Rectal smooth muscle tissue (tissue), 1 donor: ENCODE data around the gene LATS2.

Experiments used
- H3K27ac ChIP-seq: one replicate; pipeline ENCODE4 v1.7.0; 2013; ENCODE audit warnings: low read depth, low read length, inconsistent platforms
- H3K27me3 ChIP-seq: one replicate; pipeline ENCODE4 v1.7.0; 2013; ENCODE audit warnings: low read length; ENCODE audit not compliant: control insufficient read depth, insufficient read depth
- H3K36me3 ChIP-seq: one replicate; pipeline ENCODE4 v1.7.0; 2013; ENCODE audit warnings: low read length; ENCODE audit not compliant: control insufficient read depth, insufficient read depth
- H3K4me1 ChIP-seq: one replicate; pipeline ENCODE4 v1.7.0; 2013; ENCODE audit warnings: low read length; ENCODE audit not compliant: control insufficient read depth, insufficient read depth
- H3K4me3 ChIP-seq: one replicate; pipeline ENCODE4 v1.7.0; 2013; ENCODE audit warnings: low read length
- H3K9ac ChIP-seq: one replicate; pipeline ENCODE4 v1.7.0; 2013; ENCODE audit warnings: low read length

Gene LATS2

GRCh38 chr13:21061029-21061763 lies at the start of gene LATS2:
LATS2 (minus strand) TSS chr13:21061586; CDS start chr13:21046026, 15,560 bp downstream.
- H3K36me3 ChIP-seq: no peaks in the 10 kb centered on the region
- H3K4me1 ChIP-seq: peaks cover 11% of the 10 kb centered on the region
- H3K27ac ChIP-seq: peak within 1 kb of the TSS; percentile 99
- peak within 1 kb of the TSS; percentile 80 for H3K4me3 ChIP-seq
- H3K27me3 ChIP-seq: no peaks in the 10 kb centered on the region
- H3K9ac ChIP-seq: peak within 1 kb of the TSS; percentile 24

DNA sequence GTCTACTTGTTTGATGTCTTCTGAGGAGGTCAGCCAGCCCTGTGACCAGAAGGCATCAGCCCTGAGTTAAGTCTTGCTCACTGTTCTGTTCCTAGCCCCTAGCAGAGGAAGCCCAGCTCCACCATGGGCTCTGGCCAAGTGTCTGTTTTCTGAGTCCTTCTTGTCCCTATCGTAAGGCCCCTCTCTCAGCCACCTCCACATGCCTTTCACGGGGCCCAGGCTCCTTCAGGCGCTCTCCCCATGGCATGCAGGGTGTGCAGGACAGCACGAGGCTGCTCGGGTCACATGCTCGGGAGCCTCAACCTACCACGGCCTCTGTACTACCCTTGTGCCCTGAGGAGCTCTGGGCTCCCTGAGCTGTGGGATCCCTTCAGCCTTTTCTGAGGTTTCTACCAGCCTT lies 47.8 kb upstream of the LATS2 start:
- Histone ChIP-seq H3K4me1 (no peaks in the 10 kb centered on the region), H3K36me3 (no peaks in the 10 kb centered on the region), H3K27ac (no peak overlapping the region), H3K9ac (no peak overlapping the region), H3K27me3 (no peaks in the 10 kb centered on the region), H3K4me3 (no peak overlapping the region)

DNA sequence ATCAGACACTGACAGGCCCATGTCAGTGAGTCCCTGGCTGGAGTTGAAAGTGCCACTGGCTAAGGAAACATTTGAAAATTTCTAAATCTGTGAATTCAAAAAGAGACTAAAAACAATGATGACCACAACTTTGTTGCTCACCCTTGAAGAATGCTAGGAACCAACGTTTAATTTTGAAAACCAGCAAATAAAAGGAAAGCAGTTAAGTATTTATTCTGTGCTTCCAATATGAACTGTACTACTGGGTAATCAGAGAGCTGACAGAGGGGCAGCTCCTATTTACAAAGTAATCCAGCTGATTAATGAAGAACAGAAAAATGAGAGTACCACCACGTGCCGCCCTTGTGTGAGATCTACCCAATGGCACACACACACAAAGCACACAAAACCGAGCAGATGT lies 44.7 kb upstream of the LATS2 start:
- no peak overlapping the region for H3K9ac ChIP-seq
- no peaks in the 10 kb centered on the region for H3K36me3 ChIP-seq
- H3K4me3 ChIP-seq: no peak overlapping the region
- no peak overlapping the region for H3K27ac ChIP-seq
- no peaks in the 10 kb centered on the region for H3K4me1 ChIP-seq
- H3K27me3 ChIP-seq: no peaks in the 10 kb centered on the region

GRCh38 chr13:21104199-21105019 lies 43.0 kb upstream of the LATS2 start:
- Histone ChIP-seq H3K4me3 (no peak overlapping the region), H3K36me3 (no peaks in the 10 kb centered on the region), H3K4me1 (no peaks in the 10 kb centered on the region), H3K27me3 (no peaks in the 10 kb centered on the region), H3K27ac (no peak overlapping the region), H3K9ac (no peak overlapping the region)

DNA sequence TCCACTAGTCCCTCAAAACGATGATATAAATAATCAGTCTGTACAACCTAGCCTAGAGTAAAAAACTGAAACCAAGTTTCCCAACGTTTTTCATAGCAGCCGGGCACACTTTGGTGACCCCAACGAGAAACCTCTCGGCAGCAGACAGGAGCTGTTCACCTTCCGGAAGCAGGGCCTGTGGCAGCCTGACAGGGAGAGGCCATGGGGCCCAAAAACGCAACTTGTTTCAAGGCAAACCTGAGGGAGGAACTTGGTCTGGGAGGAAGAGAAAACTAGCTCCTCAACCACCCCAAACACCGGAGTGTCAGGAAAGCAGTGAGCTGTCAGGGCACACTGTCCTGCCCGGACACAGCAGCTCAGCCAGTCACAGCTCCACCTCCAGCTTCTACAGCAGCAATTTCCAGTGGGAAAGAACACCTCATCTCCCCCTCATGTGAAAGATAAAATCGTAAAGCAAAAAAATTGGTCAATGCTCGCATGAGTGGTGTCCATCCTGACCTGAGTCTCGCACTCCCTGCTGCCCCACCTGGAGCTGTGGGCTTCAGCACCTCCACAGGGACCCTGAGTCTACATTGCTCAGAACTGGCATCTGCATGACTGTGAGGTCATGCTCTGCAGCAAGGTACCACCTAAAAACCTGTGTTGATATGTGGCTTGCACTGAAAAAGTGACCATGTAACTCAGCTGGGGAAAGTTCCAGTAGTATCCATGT lies 40.6 kb upstream of the LATS2 start:
- Histone ChIP-seq H3K4me1 (no peaks in the 10 kb centered on the region), H3K36me3 (no peaks in the 10 kb centered on the region), H3K27ac (no peak overlapping the region), H3K27me3 (no peaks in the 10 kb centered on the region), H3K9ac (no peak overlapping the region), H3K4me3 (no peak overlapping the region)

DNA sequence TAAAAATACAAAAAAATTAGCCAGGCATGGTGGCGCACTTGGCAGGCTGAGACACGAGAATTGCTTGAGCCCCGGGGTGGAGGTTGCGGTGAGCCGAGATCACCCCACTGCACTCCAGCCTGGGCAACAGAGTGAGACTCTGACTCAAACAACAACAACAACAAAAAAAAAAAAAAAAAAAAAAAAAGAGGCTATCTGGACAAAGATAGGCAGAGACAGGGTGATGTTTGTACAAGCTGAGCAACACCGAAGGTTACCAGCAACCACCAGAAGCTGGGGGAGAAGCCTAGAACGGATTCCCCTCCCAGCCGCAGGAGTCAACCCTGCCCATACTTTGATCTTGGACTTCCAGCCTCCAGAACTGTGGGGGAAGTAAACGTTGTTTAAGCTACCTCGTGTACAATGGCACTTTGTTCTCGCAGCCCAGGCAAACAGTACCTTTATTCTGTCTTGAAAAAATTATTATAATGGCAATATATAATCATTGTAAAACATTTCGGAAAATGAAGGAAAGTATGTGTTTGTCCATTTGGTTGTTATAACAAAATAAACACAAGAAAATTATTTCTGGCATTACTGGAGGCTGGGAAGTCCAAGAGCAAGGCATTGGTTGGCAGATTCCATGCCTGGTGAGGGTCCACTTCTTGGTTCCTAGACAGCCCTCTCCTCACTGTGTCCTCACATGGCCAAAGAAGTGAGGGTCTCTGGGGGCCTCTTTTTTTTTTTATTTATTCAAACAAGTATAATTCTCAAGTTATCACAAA lies 39.8 kb upstream of the LATS2 start:
- Histone ChIP-seq H3K27ac (no peak overlapping the region), H3K9ac (no peak overlapping the region), H3K27me3 (no peaks in the 10 kb centered on the region), H3K4me1 (no peaks in the 10 kb centered on the region), H3K36me3 (no peaks in the 10 kb centered on the region), H3K4me3 (no peak overlapping the region)

DNA sequence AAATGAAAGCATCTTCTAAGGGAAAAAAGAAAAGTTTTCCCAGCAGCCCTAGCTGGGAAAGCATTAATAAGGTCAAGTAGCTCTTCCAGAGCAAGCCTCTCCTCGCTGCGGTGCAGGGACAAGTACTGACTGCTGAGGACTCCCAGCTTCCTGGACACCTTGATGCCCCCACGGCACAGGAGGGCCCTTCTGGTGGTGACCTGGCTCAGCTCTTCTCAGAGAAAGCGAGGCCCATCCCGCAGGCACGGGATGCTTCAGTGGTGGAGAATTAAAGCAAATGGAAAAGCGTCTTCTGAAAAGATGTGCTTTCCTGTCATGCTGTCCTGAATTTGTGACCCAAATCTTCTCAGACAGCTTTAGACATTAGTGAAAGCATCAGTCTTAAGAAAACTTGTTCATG lies 38.8 kb upstream of the LATS2 start:
- H3K4me3 ChIP-seq: no peak overlapping the region
- H3K36me3 ChIP-seq: no peaks in the 10 kb centered on the region
- no peaks in the 10 kb centered on the region for H3K27me3 ChIP-seq

DNA sequence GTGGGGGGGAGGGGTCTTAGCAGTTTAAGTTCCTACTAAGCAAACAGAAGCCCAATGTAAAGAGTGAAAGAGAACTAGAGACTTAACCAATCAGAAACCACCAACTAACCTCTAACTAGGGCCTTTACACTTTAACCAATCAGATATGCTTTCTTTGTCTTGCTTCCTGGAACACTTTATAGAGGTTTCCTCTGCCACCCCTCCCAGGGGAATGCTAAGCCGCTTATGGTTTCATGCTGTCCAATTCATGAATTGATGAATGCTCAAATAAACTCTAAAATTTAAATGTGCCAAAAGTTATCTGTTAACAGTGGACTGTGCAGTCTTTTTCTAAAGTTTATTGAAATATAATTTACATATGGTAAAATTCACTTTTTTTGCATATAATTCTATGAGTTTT lies 33.9 kb upstream of the LATS2 start:
- Histone ChIP-seq H3K4me1 (no peaks in the 10 kb centered on the region), H3K27me3 (no peaks in the 10 kb centered on the region)

More for the DNA sequence above, 38.8 kb upstream of the LATS2 start:
- Histone ChIP-seq H3K4me1 (no peaks in the 10 kb centered on the region), H3K9ac (no peak overlapping the region), H3K27ac (no peak overlapping the region)

DNA sequence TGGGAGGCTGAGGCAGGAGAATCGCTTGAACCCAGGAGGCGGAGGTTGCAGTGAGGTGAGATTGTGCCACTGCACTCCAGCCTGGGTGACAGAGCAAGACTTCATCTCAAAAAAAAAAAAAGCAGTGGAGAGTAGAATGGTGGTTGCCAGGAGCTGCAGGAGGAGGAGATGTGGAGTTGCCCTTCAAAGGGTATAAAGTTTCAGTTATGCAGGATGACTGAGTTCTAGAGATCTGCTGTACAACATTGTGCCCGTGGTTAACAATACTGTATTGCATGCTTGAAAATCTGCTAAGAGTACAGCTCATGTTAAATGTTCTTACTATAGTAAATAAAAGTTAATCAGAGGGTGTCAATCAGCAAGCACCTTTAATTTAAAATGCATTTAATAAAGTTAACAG lies 28.4 kb upstream of the LATS2 start:
- no peaks in the 10 kb centered on the region for H3K4me1 ChIP-seq
- H3K27ac ChIP-seq: no peak overlapping the region
- no peaks in the 10 kb centered on the region for H3K36me3 ChIP-seq
- no peak overlapping the region for H3K9ac ChIP-seq
- H3K27me3 ChIP-seq: no peaks in the 10 kb centered on the region
- no peak overlapping the region for H3K4me3 ChIP-seq

More for the DNA sequence above, 33.9 kb upstream of the LATS2 start:
- H3K27ac ChIP-seq: no peak overlapping the region
- H3K4me3 ChIP-seq: no peak overlapping the region
- no peaks in the 10 kb centered on the region for H3K36me3 ChIP-seq
- H3K9ac ChIP-seq: no peak overlapping the region

- Histone ChIP-seq H3K27ac (no peak overlapping the region), H3K9ac (no peak overlapping the region), H3K36me3 (no peaks in the 10 kb centered on the region), H3K4me1 (no peaks in the 10 kb centered on the region), H3K4me3 (no peak overlapping the region), H3K27me3 (no peaks in the 10 kb centered on the region)
Observed at GRCh38 chr13:21088534-21088933, 27.1 kb upstream of the LATS2 start.

- no peak overlapping the region for H3K9ac ChIP-seq
- no peaks in the 10 kb centered on the region for H3K4me1 ChIP-seq
- H3K4me3 ChIP-seq: no peak overlapping the region
- H3K36me3 ChIP-seq: no peaks in the 10 kb centered on the region
- H3K27ac ChIP-seq: no peak overlapping the region
- no peaks in the 10 kb centered on the region for H3K27me3 ChIP-seq
Observed at GRCh38 chr13:21086929-21087328, 25.5 kb upstream of the LATS2 start.

DNA sequence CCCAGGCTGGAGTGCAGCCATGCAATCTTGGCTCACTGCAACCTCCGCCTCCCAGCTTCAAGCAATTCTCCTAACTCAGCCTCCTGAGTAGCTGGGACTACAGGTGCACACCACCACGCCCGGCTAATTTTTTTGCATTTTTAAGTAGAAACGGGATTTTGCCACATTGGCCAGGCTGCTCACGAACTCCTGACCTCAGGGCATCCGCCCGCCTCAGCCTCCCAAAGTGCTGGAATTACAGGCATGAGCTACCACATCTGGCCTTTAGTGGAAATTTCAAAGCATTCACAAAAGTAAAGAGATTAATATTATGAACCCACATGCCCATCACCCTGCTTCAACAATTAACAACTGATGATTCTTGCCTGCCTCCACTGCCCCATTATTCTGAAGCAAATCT lies 20.5 kb upstream of the LATS2 start:
- Histone ChIP-seq H3K4me3 (no peak overlapping the region), H3K4me1 (no peaks in the 10 kb centered on the region), H3K27ac (no peak overlapping the region), H3K27me3 (no peaks in the 10 kb centered on the region), H3K9ac (no peak overlapping the region), H3K36me3 (no peaks in the 10 kb centered on the region)
